Measurements from ENCODE around the gene SCAPER.

DNA sequence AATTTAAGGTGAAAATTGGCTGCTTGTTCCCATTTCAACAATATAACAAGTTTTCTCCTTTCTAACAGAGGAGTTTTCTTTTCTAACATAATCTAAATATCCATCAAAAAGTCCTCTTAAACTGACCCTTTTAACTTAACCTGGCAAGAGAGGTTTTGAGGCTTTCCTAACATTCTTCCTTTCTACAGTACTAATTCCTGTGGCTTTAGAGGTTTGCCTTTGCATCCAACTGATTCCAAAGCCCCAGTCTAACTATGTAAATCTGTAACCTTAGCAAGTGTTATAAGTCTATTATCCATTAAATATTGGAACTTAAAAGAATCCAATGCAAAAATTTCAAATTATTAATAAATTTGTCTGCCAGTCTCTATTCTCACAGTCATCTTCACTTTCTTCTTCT is 434.4 kb downstream of the SCAPER start:
- TF ChIP-seq, protein P1, sequence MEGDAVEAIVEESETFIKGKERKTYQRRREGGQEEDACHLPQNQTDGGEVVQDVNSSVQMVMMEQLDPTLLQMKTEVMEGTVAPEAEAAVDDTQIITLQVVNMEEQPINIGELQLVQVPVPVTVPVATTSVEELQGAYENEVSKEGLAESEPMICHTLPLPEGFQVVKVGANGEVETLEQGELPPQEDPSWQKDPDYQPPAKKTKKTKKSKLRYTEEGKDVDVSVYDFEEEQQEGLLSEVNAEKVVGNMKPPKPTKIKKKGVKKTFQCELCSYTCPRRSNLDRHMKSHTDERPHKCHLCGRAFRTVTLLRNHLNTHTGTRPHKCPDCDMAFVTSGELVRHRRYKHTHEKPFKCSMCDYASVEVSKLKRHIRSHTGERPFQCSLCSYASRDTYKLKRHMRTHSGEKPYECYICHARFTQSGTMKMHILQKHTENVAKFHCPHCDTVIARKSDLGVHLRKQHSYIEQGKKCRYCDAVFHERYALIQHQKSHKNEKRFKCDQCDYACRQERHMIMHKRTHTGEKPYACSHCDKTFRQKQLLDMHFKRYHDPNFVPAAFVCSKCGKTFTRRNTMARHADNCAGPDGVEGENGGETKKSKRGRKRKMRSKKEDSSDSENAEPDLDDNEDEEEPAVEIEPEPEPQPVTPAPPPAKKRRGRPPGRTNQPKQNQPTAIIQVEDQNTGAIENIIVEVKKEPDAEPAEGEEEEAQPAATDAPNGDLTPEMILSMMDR (IDR thresholded peaks at IDR 0.05): no peak
- no peak for TF ChIP-seq POLR2A (IDR thresholded peaks at IDR 0.05)

Measured in Peyer's patch (tissue), 4 donors.